Endodermal cell (in vitro differentiated cells): Measurements from ENCODE around the gene ABCD1. TPM values are rescaled to one million over a fixed set of nuclear protein-coding genes. Genes with fewer than 3 reads are reported as not detected.

Source experiments
- DNase-seq: peaks from one replicate; pipeline ENCODE4 v3.0.0-alpha.2; 2017
- H3K27ac ChIP-seq: 2 replicates; pipeline ENCODE4 v1.5.1; 2013; ENCODE audit warnings: mild to moderate bottlenecking, low read depth, low read length, moderate library complexity
- H3K27me3 ChIP-seq: 2 replicates; pipeline ENCODE4 v1.6.1; 2013; ENCODE audit warnings: mild to moderate bottlenecking, low read length, moderate library complexity; ENCODE audit not compliant: insufficient read depth, control insufficient read depth, poor library complexity, severe bottlenecking
- H3K36me3 ChIP-seq: 2 replicates; pipeline ENCODE4 v1.7.0; 2013; ENCODE audit warnings: mild to moderate bottlenecking, low read length, moderate library complexity; ENCODE audit not compliant: control insufficient read depth, insufficient read depth
- H3K4me1 ChIP-seq: one replicate; pipeline ENCODE4 v1.7.0; 2013; ENCODE audit warnings: low read length; ENCODE audit not compliant: control insufficient read depth, insufficient read depth
- H3K4me3 ChIP-seq: 2 replicates; pipeline ENCODE4 v1.5.1; 2013; ENCODE audit warnings: mild to moderate bottlenecking, low read length, moderate library complexity
- H3K9ac ChIP-seq: 2 replicates; pipeline ENCODE4 v1.6.1; 2013; ENCODE audit warnings: mild to moderate bottlenecking, low read length, moderate library complexity; ENCODE audit not compliant: poor library complexity, severe bottlenecking; ENCODE audit errors: extremely low read depth
- H3K9me3 ChIP-seq: 2 replicates; pipeline ENCODE4 v1.6.1; 2013; ENCODE audit warnings: mild to moderate bottlenecking, low read length, moderate library complexity; ENCODE audit not compliant: control insufficient read depth
- H3K27ac Mint-ChIP-seq: 2 replicates; pipeline ENCODE4 v1.8.0; 2020; ENCODE audit warnings: mixed read lengths
- H3K27me3 Mint-ChIP-seq: 2 replicates; pipeline ENCODE4 v1.8.0; 2021; ENCODE audit warnings: mild to moderate bottlenecking, mixed read lengths; ENCODE audit not compliant: insufficient read depth
- H3K36me3 Mint-ChIP-seq: 2 replicates; pipeline ENCODE4 v1.8.0; 2020; ENCODE audit warnings: low read depth, mixed read lengths
- H3K4me1 Mint-ChIP-seq: 2 replicates; pipeline ENCODE4 v1.8.0; 2020; ENCODE audit warnings: mixed read lengths
- H3K4me3 Mint-ChIP-seq: 2 replicates; pipeline ENCODE4 v1.8.0; 2020; ENCODE audit warnings: mild to moderate bottlenecking, moderate library complexity, mixed read lengths
- H3K9me3 Mint-ChIP-seq: 2 replicates; pipeline ENCODE4 v1.8.0; 2020; ENCODE audit warnings: mild to moderate bottlenecking, mixed read lengths
- CTCF ChIP-seq: fragments of 200-600 bp; sonication (generic); conservative IDR thresholded peaks from 2 replicates; pipeline ENCODE4 v1.5.0; 2021; ENCODE audit warnings: antibody characterized with exemption, mild to moderate bottlenecking
- WGBS, 2 experiments: methylation state at CpG; one replicate each; pipeline versions ENCODE4 v1.1.5 to v1.1.7; 2013; ENCODE audit warnings: missing lambda C conversion rate in 2 of 2, mixed read lengths in 1 of 2; ENCODE audit not compliant: insufficient coverage in 1 of 2, insufficient read length in 1 of 2; 5-methylcytosine and 5-hydroxymethylcytosine counted together
- total RNA-seq, 2 donors: library from RNA; stranded (reverse); fragmentation: NEBNext Ultra II Directional in 1 of 2; extraction: Animal tissue kit (Norgen Biotek cat#: 25700) in 1 of 2; gene quantifications; 2 replicates in 1 of 2; 3 replicates in 1 of 2; pipeline ENCODE4 v1.2.1, GENCODE V29; 2021

The ABCD1 gene
- total RNA-seq, 2 donors from 2014 or later, result 17.9 to 18.2 TPM

- WGBS, 2 experiments, result 88 to 100% methylated on average over 1 to 21 of the region's 21 CpGs
- H3K4me1 ChIP-seq, result no peaks in the 10 kb centered on the region
- peaks cover 34% of the 10 kb centered on the region for H3K9me3 Mint-ChIP-seq
These were observed 47.9 kb downstream of the ABCD1 start for GRCh38 chrX:153772316-153773217.

GRCh38 chrX:153773218-153773611, 48.6 kb downstream of the ABCD1 start:
- Mint-ChIP-seq H3K27me3 (no peaks in the 10 kb centered on the region), H3K27ac (no peak overlapping the region), H3K4me1 (no peaks in the 10 kb centered on the region), H3K9me3 (peaks cover 35% of the 10 kb centered on the region), H3K36me3 (no peaks in the 10 kb centered on the region), H3K4me3 (no peak overlapping the region)
- Histone ChIP-seq H3K27me3 (no peaks in the 10 kb centered on the region), H3K9me3 (no peaks in the 10 kb centered on the region), H3K4me3 (no peak overlapping the region), H3K9ac (no peak overlapping the region), H3K4me1 (no peaks in the 10 kb centered on the region), H3K36me3 (no peaks in the 10 kb centered on the region), H3K27ac (no peak overlapping the region)
- no peak for DNase-seq
- WGBS, 2 experiments, result 97% methylated on average over 23 of the region's 23 CpGs; no CpG with 5 or more reads in 1 of the 2 experiments
- TF ChIP-seq CTCF, result no peak

More at GRCh38 chrX:153772316-153773217, 47.9 kb downstream of the ABCD1 start:
- no peaks in the 10 kb centered on the region for H3K36me3 Mint-ChIP-seq
- Histone ChIP-seq H3K27ac (no peak overlapping the region), H3K9ac (no peak overlapping the region), H3K9me3 (no peaks in the 10 kb centered on the region), H3K4me3 (no peak overlapping the region), H3K36me3 (no peaks in the 10 kb centered on the region), H3K27me3 (no peaks in the 10 kb centered on the region)
- no peak for TF ChIP-seq CTCF
- DNase-seq, result no peak
- H3K4me1 Mint-ChIP-seq, result no peaks in the 10 kb centered on the region
- H3K27me3 Mint-ChIP-seq, result no peaks in the 10 kb centered on the region
- H3K4me3 Mint-ChIP-seq, result no peak overlapping the region
- H3K27ac Mint-ChIP-seq, result no peak overlapping the region

DNA sequence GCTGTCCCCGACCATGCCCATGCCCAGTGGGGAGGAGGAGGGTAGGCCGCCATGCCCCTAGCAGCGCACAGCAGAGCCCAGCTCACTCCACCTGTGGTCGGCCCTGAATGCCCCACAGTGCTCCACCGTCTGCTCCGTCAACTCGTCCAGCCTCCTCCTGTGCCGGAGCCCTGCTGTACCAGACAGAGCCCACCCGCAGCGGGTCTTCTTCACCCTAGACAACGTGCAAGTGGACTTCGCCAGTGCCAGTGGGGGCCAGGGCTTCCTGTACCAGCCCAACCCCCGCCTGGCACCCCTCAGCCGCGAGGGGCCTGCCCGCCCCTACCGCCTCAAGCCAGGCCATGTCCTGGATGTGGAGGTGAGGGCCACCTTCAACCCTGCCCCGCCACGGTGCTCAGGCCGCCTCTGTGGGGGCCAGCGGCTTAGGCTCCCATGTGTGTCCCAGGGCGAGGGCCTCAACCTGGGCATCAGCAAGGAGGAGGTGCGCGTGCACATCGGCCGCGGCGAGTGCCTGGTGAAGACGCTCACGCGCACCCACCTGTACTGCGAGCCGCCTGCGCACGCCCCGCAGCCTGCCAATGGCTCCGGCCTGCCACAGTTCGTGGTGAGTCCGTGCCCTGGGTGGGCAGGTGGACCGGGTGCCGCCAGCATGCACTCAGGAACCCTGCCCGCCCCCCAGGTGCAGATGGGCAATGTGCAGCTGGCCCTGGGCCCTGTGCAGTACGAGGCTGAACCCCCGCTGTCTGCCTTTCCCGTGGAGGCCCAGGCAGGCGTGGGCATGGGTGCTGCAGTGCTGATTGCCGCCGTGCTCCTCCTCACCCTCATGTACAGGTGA, 49.3 kb downstream of the ABCD1 start:
- no peaks in the 10 kb centered on the region for H3K9me3 ChIP-seq
- no peaks in the 10 kb centered on the region for H3K36me3 ChIP-seq
- no peak for DNase-seq
- no peak for TF ChIP-seq CTCF
- H3K27me3 ChIP-seq, result no peaks in the 10 kb centered on the region
- H3K9ac ChIP-seq, result no peak overlapping the region
- Mint-ChIP-seq H3K9me3 (peaks cover 33% of the 10 kb centered on the region), H3K4me3 (no peak overlapping the region), H3K4me1 (no peaks in the 10 kb centered on the region), H3K36me3 (no peaks in the 10 kb centered on the region), H3K27ac (no peak overlapping the region), H3K27me3 (no peaks in the 10 kb centered on the region)
- H3K4me1 ChIP-seq, result no peaks in the 10 kb centered on the region
- no peak overlapping the region for H3K4me3 ChIP-seq
- no peak overlapping the region for H3K27ac ChIP-seq
- WGBS, 2 experiments, result 94 to 96% methylated on average over 5 to 48 of the region's 48 CpGs
